B cell (primary cell): Measurements from ENCODE around the gene IFITM1. TPM values are rescaled to one million over a fixed set of nuclear protein-coding genes. Genes with fewer than 3 reads are reported as not detected.

Experiments used
- ATAC-seq: fragments of 200-7000 bp; cut with Tn5 transposase; one replicate; pipeline ENCODE4 v1.10.0; 2021; ENCODE audit warnings: low read depth, mild to moderate bottlenecking, moderate number of reproducible peaks, moderate library complexity
- CTCF ChIA-PET: fragments of 350-600 bp; sonication (Branson Sonifier 250); formaldehyde crosslinking; loops from one replicate; lab custom pipeline; 2021; ENCODE audit warnings: antibody characterized with exemption, inconsistent platforms; lab: Charles Lee
- POLR2A ChIA-PET: fragments of 350-600 bp; sonication (Branson Sonifier 250); formaldehyde crosslinking; loops from one replicate; lab custom pipeline; 2021; ENCODE audit warnings: antibody characterized with exemption; lab: Charles Lee
- DNase-seq: peaks from one replicate; pipeline ENCODE4 v3.0.0; 2013
- H2AFZ ChIP-seq: 2 replicates; pipeline ENCODE4 v1.6.1; 2012; ENCODE audit warnings: mild to moderate bottlenecking, low read depth, low read length; ENCODE audit not compliant: insufficient read depth, poor library complexity, severe bottlenecking
- H3K27ac ChIP-seq, 2 donors: 1 replicate in 1 of 2; 2 replicates in 1 of 2; pipeline ENCODE4 v1.5.1; 2012 to 2013; ENCODE audit warnings: low read length in 2 of 2, mild to moderate bottlenecking in 2 of 2, moderate library complexity in 1 of 2
- H3K27me3 ChIP-seq, 4 experiments: fragments of 200-600 bp in 1 of 4; sonication (generic) in 1 of 4; replicated peaks in 1 of 4; 1 replicate in 2 of 4; 2 replicates in 2 of 4; pipeline versions ENCODE4 v1.6.1 to v1.7.0; 2013 to 2016; ENCODE audit warnings: low read length in 3 of 4, mild to moderate bottlenecking in 2 of 4, mixed read lengths in 1 of 4, moderate library complexity in 1 of 4; ENCODE audit not compliant: insufficient read depth in 4 of 4, control insufficient read depth in 3 of 4; ENCODE audit errors: control extremely low read depth in 1 of 4
- H3K36me3 ChIP-seq, 2 experiments: replicated peaks in 1 of 2; 1 replicate in 1 of 2; 2 replicates in 1 of 2; pipeline versions ENCODE4 v1.6.1 to v1.7.1; 2013; ENCODE audit warnings: low read length in 1 of 2; ENCODE audit not compliant: insufficient read depth in 2 of 2, control insufficient read depth in 1 of 2; ENCODE audit errors: control extremely low read depth in 1 of 2, extremely low read depth in 1 of 2
- H3K4me1 ChIP-seq, 2 donors: fragments of 200-600 bp in 1 of 2; sonication (generic) in 1 of 2; 1 replicate in 1 of 2; 2 replicates in 1 of 2; pipeline versions ENCODE4 v1.5.1 to v1.6.1; 2013 to 2017; ENCODE audit warnings: low read length in 2 of 2; ENCODE audit not compliant: control insufficient read depth in 2 of 2, insufficient read depth in 2 of 2
- H3K4me2 ChIP-seq: replicated peaks from 2 replicates; pipeline ENCODE3; 2012; ENCODE audit warnings: mild to moderate bottlenecking, low read depth, low read length; ENCODE audit not compliant: poor library complexity, severe bottlenecking
- H3K4me3 ChIP-seq, 5 experiments: fragments of 200-600 bp in 1 of 5; sonication (generic) in 1 of 5; 1 replicate in 3 of 5; 2 replicates in 2 of 5; pipeline versions ENCODE4 v1.5.1 to v1.7.0; 2011 to 2016; ENCODE audit warnings: low read length in 4 of 5, mild to moderate bottlenecking in 4 of 5, low read depth in 2 of 5, control low read depth in 1 of 5, moderate library complexity in 1 of 5; ENCODE audit not compliant: insufficient read depth in 1 of 5; ENCODE audit errors: control extremely low read depth in 1 of 5, extremely low read depth in 1 of 5
- H3K79me2 ChIP-seq: fragments of 200-600 bp; sonication (generic); one replicate; pipeline ENCODE4 v1.6.0; 2016; ENCODE audit warnings: low read length; ENCODE audit not compliant: control insufficient read depth, insufficient read depth
- H3K9ac ChIP-seq: fragments of 200-600 bp; sonication (generic); 2 replicates; pipeline ENCODE4 v1.6.1; 2017; ENCODE audit warnings: mild to moderate bottlenecking, low read length, moderate library complexity
- H3K9me3 ChIP-seq, 3 donors: one replicate each; pipeline versions ENCODE4 v1.6.1 to v1.7.1; 2013; ENCODE audit warnings: low read length in 2 of 3; ENCODE audit not compliant: control insufficient read depth in 2 of 3, insufficient read depth in 1 of 3; ENCODE audit errors: control extremely low read depth in 1 of 3
- H4K20me1 ChIP-seq: 2 replicates; pipeline ENCODE4 v1.6.0; 2012; ENCODE audit warnings: mild to moderate bottlenecking, low read length; ENCODE audit not compliant: insufficient read depth, control insufficient read depth, poor library complexity, severe bottlenecking
- H3K27ac Mint-ChIP-seq: one replicate; pipeline ENCODE4 v1.8.0; 2021; ENCODE audit warnings: mixed read lengths
- H3K27me3 Mint-ChIP-seq: one replicate; pipeline ENCODE4 v1.8.0; 2021; ENCODE audit warnings: mixed read lengths
- H3K4me1 Mint-ChIP-seq: one replicate; pipeline ENCODE4 v1.8.0; 2021; ENCODE audit warnings: mixed read lengths
- H3K4me3 Mint-ChIP-seq: one replicate; pipeline ENCODE4 v1.8.0; 2021; ENCODE audit warnings: mixed read lengths
- H3K9me3 Mint-ChIP-seq: one replicate; pipeline ENCODE4 v1.8.0; 2022; ENCODE audit warnings: mixed read lengths; ENCODE audit not compliant: insufficient read depth
- CTCF ChIP-seq: fragments of 200-600 bp; IDR thresholded peaks from one replicate; pipeline ENCODE4 v1.8.0; 2022; ENCODE audit warnings: antibody characterized with exemption, mild to moderate bottlenecking
- WGBS: methylation state at CpG from one replicate; pipeline ENCODE4 v1.1.5; 2013; ENCODE audit warnings: missing lambda C conversion rate; ENCODE audit not compliant: insufficient coverage; 5-methylcytosine and 5-hydroxymethylcytosine counted together
- intact Hi-C: fragments of 100-400 bp; cut with micrococcal nuclease; formaldehyde crosslinking; loops from one replicate; pipeline ENCODE4 v1.10.0; 2022
- polyA plus RNA-seq: library from polyadenylated mRNA; depleted of rRNA; stranded (reverse); fragments of >200 nt; gene quantifications from 2 replicates; pipeline ENCODE4 v1.2.3, GENCODE V29; 2012
- total RNA-seq, 2 donors: library from RNA; stranded (reverse); fragments of 120-200 nt in 1 of 2; gene quantifications; 1 replicate in 1 of 2; 2 replicates in 1 of 2; pipeline versions ENCODE4 v1.2.3 to v1.2.4, GENCODE V29; 2013 to 2022

IFITM1 gene
- total and polyA plus RNA-seq, 2 donors (not counting 1 experiment from before 2014, with no cell fraction given): 19.5 to 83.7 TPM

- Mint-ChIP-seq H3K27me3 (peaks cover 17% of the 10 kb centered on the region), H3K4me1 (peaks cover 21% of the 10 kb centered on the region), H3K27ac (peak overlapping the region; percentile 83), H3K9me3 (no peaks in the 10 kb centered on the region), H3K4me3 (peak overlapping the region; percentile 89)
- peak overlapping the region; percentile 74 for H3K9ac ChIP-seq
- H3K4me1 ChIP-seq: peaks cover 18 to 25% of the 10 kb centered on the region in 2 donors
- H3K79me2 ChIP-seq: peaks cover 8% of the 10 kb centered on the region
- 19% methylated on average over 41 of the region's 41 CpGs for WGBS
- H3K4me3 ChIP-seq: peak overlapping the region; percentile 62 to 78 (median 72)
- peak overlapping the region in 1 of 2 donors; percentile 55 for H3K27ac ChIP-seq
- H4K20me1 ChIP-seq: no peaks in the 10 kb centered on the region
- H3K4me2 ChIP-seq: peak overlapping the region; percentile 99
- CTCF ChIA-PET: interaction anchor here (0.8 to 5.6 kb wide), 2 partner anchors 12 to 38 kb away, joined by 3 to 35 read pairs; no protein-coding TSS in a partner anchor
- no peaks in the 10 kb centered on the region for H3K36me3 ChIP-seq
- POLR2A ChIA-PET: interaction anchor here (0.6 to 2.7 kb wide), 6 partner anchors 8 to 68 kb away, joined by 3 to 11 read pairs (median 4); no protein-coding TSS in a partner anchor
- peaks cover 0 to 28% (median 7%) of the 10 kb centered on the region in 4 experiments for H3K27me3 ChIP-seq
- DNase-seq (no peak), ATAC-seq (no peak)
- H3K9me3 ChIP-seq: peaks cover 0 to 5% (median 0%) of the 10 kb centered on the region in 3 donors
- peak overlapping the region; percentile 89 for H2AFZ ChIP-seq
- TF ChIP-seq CTCF: no peak
- intact Hi-C loops: loop anchor here (1.0 to 5.0 kb wide), 3 partner anchors 8 to 51 kb away; partner anchors contain the start of genes PSMD13 and SIRT3
Observed at GRCh38 chr11:287821-288477, 25.9 kb upstream of the IFITM1 start.
